Fibroblast of lung (primary cell): ENCODE measurements around the gene PRDM16.

Experiments used
- CTCF ChIP-seq, 2 donors: IDR thresholded peaks in 1 of 2; conservative IDR thresholded peaks in 1 of 2; 1 replicate in 1 of 2; 2 replicates in 1 of 2; pipeline ENCODE4 v1.5.1; 2011 to 2012; ENCODE audit warnings: low read length in 2 of 2, control low read depth in 1 of 2, inconsistent platforms in 1 of 2, low read depth in 1 of 2, mild to moderate bottlenecking in 1 of 2
- EZH2 ChIP-seq: IDR thresholded peaks from 2 replicates; pipeline ENCODE4 v1.5.1; 2012; ENCODE audit warnings: low read length, control low read depth, mild to moderate bottlenecking; ENCODE audit errors: missing control alignments

- TF ChIP-seq CTCF (conservative IDR thresholded peaks at IDR 0.05 in 1 of 2, IDR thresholded peaks at IDR 0.05 in 1 of 2; ENCODE audit: low read depth in 1 of 2, low read length in 2 of 2) (no peak), EZH2 (no peak)
Observed at GRCh38 chr1:3322450-3323020, 253.5 kb downstream of the PRDM16 start.
